ENCODE measurements around the gene EI24. TPM values are rescaled to one million over a fixed set of nuclear protein-coding genes. Genes with fewer than 3 reads are reported as not detected.

The EI24 gene
- total and polyA plus RNA-seq, 9 of the 15 experiments (the other 6 are each of a cell fraction or from before 2014, with no cell fraction given), result 50.4 to 260 (median 168) TPM

DNA sequence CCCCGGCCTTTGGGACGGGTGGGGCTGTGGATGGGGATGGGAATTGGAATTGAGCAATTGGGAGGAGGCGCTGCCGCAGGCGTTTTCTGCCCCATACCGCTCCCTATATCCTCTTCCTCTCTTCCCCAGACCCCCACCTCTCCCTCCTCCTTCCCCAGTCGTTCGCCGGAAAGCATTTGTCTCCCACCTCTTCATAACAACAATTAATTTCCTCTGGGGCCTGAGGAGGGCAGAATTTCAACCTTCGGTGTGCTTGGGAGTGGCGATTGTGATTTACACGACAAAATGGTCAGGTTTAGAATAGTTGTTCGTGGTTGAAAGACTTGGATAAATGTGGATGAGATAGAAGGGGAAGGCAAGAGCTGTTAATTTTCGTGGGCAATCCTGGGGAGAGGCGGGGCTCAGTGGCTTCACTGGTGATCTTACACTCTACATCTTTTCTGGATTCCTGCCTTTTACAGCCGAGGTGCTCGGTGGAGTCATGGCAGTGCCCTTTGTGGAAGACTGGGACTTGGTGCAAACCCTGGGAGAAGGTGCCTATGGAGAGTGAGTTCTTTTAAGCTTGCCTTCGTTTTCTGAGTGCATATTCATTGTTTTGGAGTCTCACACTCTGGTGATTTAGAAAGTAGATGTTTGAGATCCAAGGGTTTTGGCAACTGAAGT is 57.1 kb downstream of the EI24 start (continued):
- TF ChIP-seq JUN (IDR thresholded peaks at IDR 0.05; ENCODE audit: borderline replicate concordance, low read depth, low read length) (0 out of 2 replicates have a peak, but pooled peaks have one; percentile 7), JUN (CRISPR knock-in tag; IDR thresholded peaks at IDR 0.05; ENCODE audit: borderline replicate concordance) (no peak), SAP30 (IDR thresholded peaks at IDR 0.05; ENCODE audit: borderline replicate concordance, insufficient read depth, low read depth, low read length, poor library complexity, severe bottlenecking) (peak; percentile 46), KDM1A (IDR thresholded peaks at IDR 0.05) (peak; percentile 50 to 72; a peak in 2 of 4 replicates), CEBPB (tag; IDR thresholded peaks at IDR 0.05) (peak; percentile 90), VEZF1 (CRISPR knock-in tag; IDR thresholded peaks at IDR 0.05) (peak; percentile 64; the same call in 1 of the 2 replicates), POU5F1 (IDR thresholded peaks at IDR 0.05; ENCODE audit: borderline replicate concordance, low read depth, low read length, partially characterized antibody) (no peak), NEUROD1 (IDR thresholded peaks at IDR 0.05; ENCODE audit: borderline replicate concordance, low read depth, low read length, partially characterized antibody) (peak; percentile 61), SPI1 (IDR thresholded peaks at IDR 0.05; ENCODE audit: borderline replicate concordance, low read depth, low read length) (peak; percentile 51; the same call in 1 of the 2 replicates), THRB (CRISPR knock-in tag; conservative IDR thresholded peaks at IDR 0.05) (0 out of 2 replicates have a peak, but pooled peaks have one; percentile 31), KLF6 (CRISPR knock-in tag; IDR thresholded peaks at IDR 0.05; ENCODE audit: borderline replicate concordance) (0 out of 2 replicates have a peak, but pooled peaks have one; percentile 45), SMARCC2 (IDR thresholded peaks at IDR 0.05; ENCODE audit: low read depth) (peak; percentile 17; the same call in 1 of the 2 replicates), OTX1 (CRISPR knock-in tag; IDR thresholded peaks at IDR 0.05) (peak; percentile 57; the same call in 1 of the 2 replicates), SP1 (CRISPR knock-in tag; IDR thresholded peaks at IDR 0.05) (no peak), NR3C1 (CRISPR knock-in tag; IDR thresholded peaks at IDR 0.05) (no peak), CEBPG (CRISPR knock-in tag; IDR thresholded peaks at IDR 0.05) (no peak), CEBPG (tag; conservative IDR thresholded peaks at IDR 0.05 in 1 of 2, IDR thresholded peaks at IDR 0.05 in 1 of 2) (peak; percentile 51 to 65; a peak in 3 of 4 replicates)
- TF ChIP-seq, protein P1, sequence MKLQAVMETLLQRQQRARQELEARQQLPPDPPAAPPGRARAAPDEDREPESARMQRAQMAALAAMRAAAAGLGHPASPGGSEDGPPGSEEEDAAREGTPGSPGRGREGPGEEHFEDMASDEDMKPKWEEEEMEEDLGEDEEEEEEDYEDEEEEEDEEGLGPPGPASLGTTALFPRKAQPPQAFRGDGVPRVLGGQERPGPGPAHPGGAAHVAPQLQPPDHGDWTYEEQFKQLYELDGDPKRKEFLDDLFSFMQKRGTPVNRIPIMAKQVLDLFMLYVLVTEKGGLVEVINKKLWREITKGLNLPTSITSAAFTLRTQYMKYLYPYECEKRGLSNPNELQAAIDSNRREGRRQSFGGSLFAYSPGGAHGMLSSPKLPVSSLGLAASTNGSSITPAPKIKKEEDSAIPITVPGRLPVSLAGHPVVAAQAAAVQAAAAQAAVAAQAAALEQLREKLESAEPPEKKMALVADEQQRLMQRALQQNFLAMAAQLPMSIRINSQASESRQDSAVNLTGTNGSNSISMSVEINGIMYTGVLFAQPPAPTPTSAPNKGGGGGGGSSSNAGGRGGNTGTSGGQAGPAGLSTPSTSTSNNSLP (IDR thresholded peaks at IDR 0.05; ENCODE audit: borderline replicate concordance, low read depth, low read length), result peak; percentile 65; the same call in 1 of the 2 replicates
